Measurements from ENCODE around the gene ARGFX. TPM values are rescaled to one million over a fixed set of nuclear protein-coding genes. Genes with fewer than 3 reads are reported as not detected.
A peak's percentile ranks its signal among the peaks of the same experiment; 100 is the strongest.

The ARGFX gene
- polyA plus RNA-seq, 1 experiment, result not detected

DNA sequence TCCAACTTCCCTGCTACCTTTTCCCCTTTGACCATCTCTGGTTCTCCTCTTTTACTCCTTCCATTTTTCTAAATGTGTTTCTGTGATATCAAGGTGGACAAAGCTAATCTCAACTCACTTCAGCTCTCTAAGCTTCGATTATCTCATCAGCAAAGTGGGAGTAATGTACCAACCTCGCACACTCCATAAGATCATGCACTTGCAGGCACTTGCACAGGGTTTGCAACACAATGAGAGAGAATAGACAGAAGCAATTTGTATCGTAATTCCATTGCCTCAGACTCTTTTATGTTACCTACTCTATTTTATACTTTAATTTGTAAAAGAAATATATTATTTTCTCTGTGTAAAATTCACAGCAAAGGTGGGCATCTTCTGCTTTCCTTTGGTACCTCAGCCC lies 15.0 kb upstream of the ARGFX start:
- H3K4me3 ChIP-seq (ENCODE audit: low read depth, low read length), result no peak overlapping the region
- H3K9me3 ChIP-seq (ENCODE audit: control insufficient read depth, insufficient read depth, low read length), result no peaks in the 10 kb centered on the region
- ChIA-PET CTCF (interaction anchor here (0.6 to 1.0 kb wide), 2 partner anchors 831 to 917 kb away, joined by 3 read pairs; partner anchors contain the start of gene FAM162A), POLR2A (interaction anchor here (0.7 kb wide), 1 partner anchor 62 kb away, joined by 8 read pairs; no protein-coding TSS in a partner anchor)
- no peak for TF ChIP-seq CTCF (IDR thresholded peaks at IDR 0.05; ENCODE audit: low read depth, low read length)
- no peak for DNase-seq (ENCODE audit: low read depth, low spot score)
- H3K27ac ChIP-seq (ENCODE audit: low read depth, low read length), result no peak overlapping the region
- H3K27me3 ChIP-seq (ENCODE audit: control insufficient read depth, insufficient read depth, low read length), result no peaks in the 10 kb centered on the region

DNA sequence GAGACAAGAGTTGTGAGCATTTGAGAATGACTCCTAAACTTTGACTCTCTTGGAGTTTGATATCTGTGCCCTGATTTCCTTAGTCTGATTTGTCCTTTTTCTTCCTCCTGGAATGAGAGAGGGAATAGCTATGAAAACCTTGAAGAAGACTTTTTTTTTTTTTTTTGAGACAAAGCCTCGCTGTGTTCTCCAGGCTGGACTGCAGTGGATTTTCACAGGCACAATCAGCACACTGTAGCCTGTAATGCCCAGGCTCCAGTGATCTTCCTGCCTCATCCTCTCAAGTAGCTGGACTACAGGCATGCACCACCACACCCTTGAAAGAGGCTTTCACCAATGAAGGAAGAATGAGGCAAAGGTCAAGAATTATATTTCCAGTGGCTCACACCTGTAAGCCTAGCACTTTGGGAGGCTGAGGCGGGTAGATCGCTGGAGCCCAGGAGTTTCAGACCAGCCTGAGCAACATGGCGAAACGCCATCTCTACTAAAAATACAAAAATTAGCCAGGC lies 10.3 kb upstream of the ARGFX start:
- no peak for DNase-seq (ENCODE audit: low read depth, low spot score)
- no peak for TF ChIP-seq CTCF (IDR thresholded peaks at IDR 0.05; ENCODE audit: low read depth, low read length)
- Histone ChIP-seq H3K27ac (ENCODE audit: low read depth, low read length) (no peak overlapping the region), H3K9me3 (ENCODE audit: control insufficient read depth, insufficient read depth, low read length) (no peaks in the 10 kb centered on the region), H3K27me3 (ENCODE audit: control insufficient read depth, insufficient read depth, low read length) (no peaks in the 10 kb centered on the region), H3K4me3 (ENCODE audit: low read depth, low read length) (no peak overlapping the region)
- POLR2A ChIA-PET, result no interaction called here
- CTCF ChIA-PET, result interaction anchor here (1.3 kb wide), 1 partner anchor 11 kb away, joined by 5 read pairs; no protein-coding TSS in a partner anchor

DNA sequence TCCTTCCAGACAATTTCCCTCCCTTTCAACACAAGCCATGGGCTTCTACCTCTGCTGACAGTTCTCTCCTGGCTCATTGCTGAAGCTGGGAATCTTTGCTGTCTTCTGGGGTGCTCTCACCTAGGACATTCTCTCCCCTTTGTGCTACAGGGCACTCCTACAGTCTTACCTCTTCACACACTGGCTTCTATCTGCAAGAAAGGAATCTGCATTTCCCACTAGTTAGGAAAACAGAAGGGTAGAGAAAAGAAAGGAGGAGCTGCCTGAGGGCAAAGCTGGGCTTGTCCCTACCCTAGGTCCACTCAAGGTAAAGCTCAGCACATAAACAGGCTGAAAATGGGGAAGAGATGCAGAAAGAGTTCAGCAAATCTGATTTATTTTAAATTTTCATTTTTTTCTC lies 5.6 kb upstream of the ARGFX start:
- Histone ChIP-seq H3K27me3 (ENCODE audit: control insufficient read depth, insufficient read depth, low read length) (no peaks in the 10 kb centered on the region), H3K4me3 (ENCODE audit: low read depth, low read length) (no peak overlapping the region), H3K9me3 (ENCODE audit: control insufficient read depth, insufficient read depth, low read length) (no peaks in the 10 kb centered on the region), H3K27ac (ENCODE audit: low read depth, low read length) (no peak overlapping the region)
- CTCF ChIA-PET, result no interaction called here
- TF ChIP-seq CTCF (IDR thresholded peaks at IDR 0.05; ENCODE audit: low read depth, low read length), result no peak
- DNase-seq (ENCODE audit: low read depth, low spot score), result no peak
- POLR2A ChIA-PET, result no interaction called here

DNA sequence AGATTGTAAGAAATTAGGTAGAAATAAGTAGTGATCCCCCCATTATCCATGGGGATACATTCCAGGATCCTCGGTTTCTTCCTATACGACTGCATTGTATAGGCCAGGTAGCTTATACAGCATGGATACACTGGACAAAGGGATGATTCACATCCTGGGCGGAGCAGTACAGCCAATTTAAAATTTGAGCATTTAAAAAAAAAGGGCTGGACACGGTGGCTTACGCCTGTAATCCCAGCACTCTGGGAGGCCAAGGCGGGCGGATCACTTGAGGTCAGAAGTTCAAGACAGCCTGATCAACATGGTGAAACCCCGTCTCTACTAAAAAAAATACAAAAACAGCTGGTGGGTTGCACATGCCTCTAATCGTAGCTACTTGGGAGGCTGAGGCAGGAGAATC lies 976 bp upstream of the ARGFX start:
- no peak for TF ChIP-seq CTCF (IDR thresholded peaks at IDR 0.05; ENCODE audit: low read depth, low read length)
- Histone ChIP-seq H3K27ac (ENCODE audit: low read depth, low read length) (no peak overlapping the region), H3K4me3 (ENCODE audit: low read depth, low read length) (no peak overlapping the region), H3K9me3 (ENCODE audit: control insufficient read depth, insufficient read depth, low read length) (no peaks in the 10 kb centered on the region), H3K27me3 (ENCODE audit: control insufficient read depth, insufficient read depth, low read length) (no peaks in the 10 kb centered on the region)
- CTCF ChIA-PET, result no interaction called here
- POLR2A ChIA-PET, result no interaction called here
- no peak for DNase-seq (ENCODE audit: low read depth, low spot score)

GRCh38 chr3:121574449-121574848 lies 6.7 kb downstream of the ARGFX start:
- peak; percentile 2 for DNase-seq (ENCODE audit: low read depth, low spot score)
- Histone ChIP-seq H3K4me3 (ENCODE audit: low read depth, low read length) (no peak overlapping the region), H3K27me3 (ENCODE audit: control insufficient read depth, insufficient read depth, low read length) (no peaks in the 10 kb centered on the region), H3K27ac (ENCODE audit: low read depth, low read length) (no peak overlapping the region), H3K9me3 (ENCODE audit: control insufficient read depth, insufficient read depth, low read length) (no peaks in the 10 kb centered on the region)
- ChIA-PET POLR2A (no interaction called here), CTCF (no interaction called here)
- TF ChIP-seq CTCF (IDR thresholded peaks at IDR 0.05; ENCODE audit: low read depth, low read length), result no peak

Data from AG04450 (cell line).